ENCODE results near the gene SMAD6. TPM values are rescaled to one million over a fixed set of nuclear protein-coding genes. Genes with fewer than 3 reads are reported as not detected.

The SMAD6 gene
- total RNA-seq, 1 donor from 2014 or later: 20.3 TPM

DNA sequence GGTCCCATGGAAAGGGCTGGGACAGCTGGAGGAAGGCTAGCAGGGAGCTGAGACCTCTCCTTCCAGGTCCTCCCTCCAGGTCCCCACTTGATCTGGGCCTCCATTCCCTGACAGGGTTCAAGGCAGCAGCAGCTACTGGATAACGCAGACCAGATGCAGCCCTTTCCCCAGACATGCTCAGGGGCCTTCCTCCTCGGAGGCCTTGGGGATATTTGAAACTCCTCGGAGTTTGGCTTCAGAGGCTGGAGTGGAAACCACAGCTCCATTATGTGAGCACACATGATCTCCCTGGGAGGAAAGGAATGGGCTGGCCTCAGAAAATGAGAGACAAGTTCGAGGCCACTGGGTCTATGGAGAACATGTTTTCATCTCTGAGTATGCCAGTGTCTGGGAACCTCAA is 119.3 kb downstream of the SMAD6 start:
- Histone ChIP-seq H3K27me3 (ENCODE audit: low read depth) (no peaks in the 10 kb centered on the region), H3K36me3 (no peaks in the 10 kb centered on the region), H3K4me3 (no peak overlapping the region), H3K9me3 (replicated peaks) (no peaks in the 10 kb centered on the region), H3K4me1 (peaks cover 7% of the 10 kb centered on the region), H3K27ac (replicated peaks) (no peak overlapping the region)
- TF ChIP-seq, protein P1, sequence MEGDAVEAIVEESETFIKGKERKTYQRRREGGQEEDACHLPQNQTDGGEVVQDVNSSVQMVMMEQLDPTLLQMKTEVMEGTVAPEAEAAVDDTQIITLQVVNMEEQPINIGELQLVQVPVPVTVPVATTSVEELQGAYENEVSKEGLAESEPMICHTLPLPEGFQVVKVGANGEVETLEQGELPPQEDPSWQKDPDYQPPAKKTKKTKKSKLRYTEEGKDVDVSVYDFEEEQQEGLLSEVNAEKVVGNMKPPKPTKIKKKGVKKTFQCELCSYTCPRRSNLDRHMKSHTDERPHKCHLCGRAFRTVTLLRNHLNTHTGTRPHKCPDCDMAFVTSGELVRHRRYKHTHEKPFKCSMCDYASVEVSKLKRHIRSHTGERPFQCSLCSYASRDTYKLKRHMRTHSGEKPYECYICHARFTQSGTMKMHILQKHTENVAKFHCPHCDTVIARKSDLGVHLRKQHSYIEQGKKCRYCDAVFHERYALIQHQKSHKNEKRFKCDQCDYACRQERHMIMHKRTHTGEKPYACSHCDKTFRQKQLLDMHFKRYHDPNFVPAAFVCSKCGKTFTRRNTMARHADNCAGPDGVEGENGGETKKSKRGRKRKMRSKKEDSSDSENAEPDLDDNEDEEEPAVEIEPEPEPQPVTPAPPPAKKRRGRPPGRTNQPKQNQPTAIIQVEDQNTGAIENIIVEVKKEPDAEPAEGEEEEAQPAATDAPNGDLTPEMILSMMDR (IDR thresholded peaks at IDR 0.05; ENCODE audit: borderline replicate concordance): no peak
- DNase-seq: no peak
- intact Hi-C loops (cut with micrococcal nuclease): no loop called here

DNA sequence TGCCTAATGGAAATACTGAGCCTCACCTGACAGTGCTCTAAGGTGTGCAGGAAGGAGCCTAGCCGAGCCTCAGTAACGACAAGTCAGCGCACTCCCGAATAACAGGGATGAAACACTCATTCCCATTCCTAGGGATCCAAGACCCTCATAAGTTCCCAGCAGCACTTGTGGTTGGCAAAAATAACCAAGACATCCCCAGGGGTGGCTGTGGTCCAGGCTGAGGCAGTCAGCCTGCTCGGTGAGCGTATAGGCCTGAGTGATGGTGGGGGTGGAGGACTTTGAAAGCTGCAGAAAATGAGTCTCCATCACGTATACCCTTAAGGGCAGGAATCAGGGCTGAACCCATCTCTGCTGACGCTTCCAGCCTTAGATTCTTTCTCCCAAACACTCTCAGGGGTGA is 120.1 kb downstream of the SMAD6 start:
- intact Hi-C loops (cut with micrococcal nuclease): no loop called here
- peaks cover 7% of the 10 kb centered on the region for H3K4me1 ChIP-seq
- no peaks in the 10 kb centered on the region for H3K27me3 ChIP-seq (ENCODE audit: low read depth)
- no peak overlapping the region for H3K4me3 ChIP-seq
- TF ChIP-seq, protein P1 (IDR thresholded peaks at IDR 0.05; ENCODE audit: borderline replicate concordance): no peak
- no peak overlapping the region for H3K27ac ChIP-seq (replicated peaks)
- H3K36me3 ChIP-seq: no peaks in the 10 kb centered on the region
- DNase-seq: no peak
- H3K9me3 ChIP-seq (replicated peaks): no peaks in the 10 kb centered on the region

DNA sequence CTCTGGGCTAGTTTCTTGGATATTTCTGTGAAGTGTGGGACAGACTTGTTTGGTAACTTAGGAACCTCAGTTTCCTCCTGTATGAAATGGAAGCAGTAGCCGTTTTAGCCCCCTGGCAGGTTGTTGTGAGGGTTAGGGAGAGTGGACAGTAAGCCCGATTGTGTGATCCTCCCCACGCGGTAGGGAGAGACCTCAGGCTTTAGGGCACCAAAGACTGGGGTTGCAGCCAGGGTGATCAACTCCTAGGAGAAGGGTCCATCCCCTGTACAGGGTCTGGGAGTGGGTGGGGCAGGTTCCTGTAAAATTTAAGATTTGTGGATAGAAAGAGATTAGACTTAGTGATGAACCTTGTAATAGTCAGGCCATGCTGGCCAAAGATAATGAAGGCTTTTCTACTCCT is 120.5 kb downstream of the SMAD6 start:
- intact Hi-C loops (cut with micrococcal nuclease): no loop called here
- Histone ChIP-seq H3K9me3 (replicated peaks) (no peaks in the 10 kb centered on the region), H3K4me3 (no peak overlapping the region), H3K4me1 (peaks cover 7% of the 10 kb centered on the region), H3K27ac (replicated peaks) (no peak overlapping the region), H3K27me3 (ENCODE audit: low read depth) (no peaks in the 10 kb centered on the region), H3K36me3 (no peaks in the 10 kb centered on the region)
- no peak for DNase-seq
- TF ChIP-seq, protein P1 (IDR thresholded peaks at IDR 0.05; ENCODE audit: borderline replicate concordance): no peak

DNA sequence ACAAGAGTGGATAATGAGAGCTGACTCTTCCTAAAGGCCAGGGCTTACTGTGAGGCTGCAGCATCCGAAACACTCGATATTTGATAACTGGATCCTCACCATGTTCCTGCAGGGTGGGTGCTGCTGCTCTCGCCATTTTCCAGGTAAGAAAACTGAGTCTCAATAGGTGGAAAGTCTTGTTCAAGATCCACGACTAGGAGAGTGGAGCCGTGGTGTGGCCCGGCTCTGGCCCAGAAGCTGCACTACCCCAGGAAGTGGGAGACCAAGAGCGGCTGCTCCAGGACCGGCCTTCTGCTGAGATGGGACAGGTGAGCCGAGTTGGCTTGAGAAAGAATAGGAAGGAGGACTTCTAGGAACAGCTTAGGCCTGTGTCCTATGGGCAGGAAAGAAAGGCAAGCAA is 121.6 kb downstream of the SMAD6 start:
- Histone ChIP-seq H3K4me3 (no peak overlapping the region), H3K9me3 (replicated peaks) (no peaks in the 10 kb centered on the region), H3K27ac (replicated peaks) (no peak overlapping the region), H3K36me3 (no peaks in the 10 kb centered on the region), H3K27me3 (ENCODE audit: low read depth) (no peaks in the 10 kb centered on the region), H3K4me1 (peaks cover 7% of the 10 kb centered on the region)
- intact Hi-C loops (cut with micrococcal nuclease): no loop called here
- TF ChIP-seq, protein P1 (IDR thresholded peaks at IDR 0.05; ENCODE audit: borderline replicate concordance): no peak
- no peak for DNase-seq

GRCh38 chr15:66824424-66824823 is 122.4 kb downstream of the SMAD6 start:
- Histone ChIP-seq H3K4me1 (peaks cover 13% of the 10 kb centered on the region), H3K36me3 (no peaks in the 10 kb centered on the region), H3K27ac (replicated peaks) (no peak overlapping the region), H3K27me3 (ENCODE audit: low read depth) (no peaks in the 10 kb centered on the region), H3K4me3 (no peak overlapping the region), H3K9me3 (replicated peaks) (no peaks in the 10 kb centered on the region)
- intact Hi-C loops (cut with micrococcal nuclease): no loop called here
- DNase-seq: no peak
- TF ChIP-seq, protein P1 (IDR thresholded peaks at IDR 0.05; ENCODE audit: borderline replicate concordance): no peak

DNA sequence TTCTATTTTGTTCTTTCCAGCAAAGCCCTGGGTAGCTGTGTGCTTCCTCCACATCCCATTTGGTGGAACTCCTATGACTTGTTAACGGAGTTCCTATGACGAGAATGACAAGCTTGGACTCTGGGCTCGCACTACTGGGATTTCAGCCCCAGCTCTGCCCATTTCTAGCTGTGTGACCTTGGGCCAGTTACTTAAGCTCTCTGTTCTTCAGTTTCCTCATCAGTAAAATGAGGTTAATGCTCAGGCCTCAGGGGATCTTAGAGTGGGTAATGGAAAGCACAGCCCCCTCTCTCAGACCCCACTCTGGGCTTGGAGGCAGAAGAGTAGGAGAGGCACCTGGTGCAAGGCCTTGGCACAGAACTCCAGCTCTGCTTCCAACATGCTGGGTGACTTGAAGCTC is 123.1 kb downstream of the SMAD6 start:
- Histone ChIP-seq H3K4me3 (no peak overlapping the region), H3K9me3 (replicated peaks) (no peaks in the 10 kb centered on the region), H3K4me1 (peaks cover 20% of the 10 kb centered on the region), H3K27me3 (ENCODE audit: low read depth) (no peaks in the 10 kb centered on the region), H3K27ac (replicated peaks) (no peak overlapping the region), H3K36me3 (no peaks in the 10 kb centered on the region)
- DNase-seq: no peak
- intact Hi-C loops (cut with micrococcal nuclease): no loop called here
- TF ChIP-seq, protein P1 (IDR thresholded peaks at IDR 0.05; ENCODE audit: borderline replicate concordance): no peak
